ENCODE results near the gene PLD1. TPM values are rescaled to one million over a fixed set of nuclear protein-coding genes. Genes with fewer than 3 reads are reported as not detected.
A peak's percentile ranks its signal among the peaks of the same experiment; 100 is the strongest.

The PLD1 gene
- total RNA-seq, 1 donor from 2014 or later = 25.4 TPM

DNA sequence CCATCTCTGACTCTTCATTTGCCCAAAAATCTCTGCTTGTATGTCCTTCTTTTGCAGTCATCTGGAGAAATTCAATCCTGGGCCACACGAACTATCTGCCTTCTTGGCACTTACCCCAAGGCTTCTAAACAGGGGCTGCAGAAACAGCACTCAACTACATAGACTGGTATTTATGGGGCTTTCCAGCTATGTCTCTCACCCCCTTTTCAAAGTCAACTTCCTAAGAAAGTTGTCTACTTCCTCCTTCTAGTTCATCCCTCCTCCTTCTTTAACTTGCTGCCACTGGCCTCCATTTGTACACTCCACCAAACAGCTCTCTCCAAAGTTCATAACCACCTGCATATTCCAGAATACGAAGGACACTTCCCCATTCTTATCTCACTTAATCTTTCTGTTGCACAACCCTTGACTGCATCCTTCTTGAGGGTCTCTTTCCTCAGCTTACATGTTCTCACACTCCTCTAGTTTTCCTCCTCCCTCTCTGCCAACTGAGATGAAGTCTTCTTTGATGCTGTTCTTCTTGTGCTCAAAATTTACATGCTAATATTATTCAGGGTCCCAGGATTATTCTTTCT lies 55.2 kb downstream of the PLD1 start:
- no peak overlapping the region for H3K27ac ChIP-seq
- no peaks in the 10 kb centered on the region for H3K9me3 ChIP-seq
- no peaks in the 10 kb centered on the region for H3K27me3 ChIP-seq
- ATAC-seq (peak; percentile 27), DNase-seq (no peak)
- H3K4me1 ChIP-seq = no peaks in the 10 kb centered on the region
- TF ChIP-seq, protein P1, sequence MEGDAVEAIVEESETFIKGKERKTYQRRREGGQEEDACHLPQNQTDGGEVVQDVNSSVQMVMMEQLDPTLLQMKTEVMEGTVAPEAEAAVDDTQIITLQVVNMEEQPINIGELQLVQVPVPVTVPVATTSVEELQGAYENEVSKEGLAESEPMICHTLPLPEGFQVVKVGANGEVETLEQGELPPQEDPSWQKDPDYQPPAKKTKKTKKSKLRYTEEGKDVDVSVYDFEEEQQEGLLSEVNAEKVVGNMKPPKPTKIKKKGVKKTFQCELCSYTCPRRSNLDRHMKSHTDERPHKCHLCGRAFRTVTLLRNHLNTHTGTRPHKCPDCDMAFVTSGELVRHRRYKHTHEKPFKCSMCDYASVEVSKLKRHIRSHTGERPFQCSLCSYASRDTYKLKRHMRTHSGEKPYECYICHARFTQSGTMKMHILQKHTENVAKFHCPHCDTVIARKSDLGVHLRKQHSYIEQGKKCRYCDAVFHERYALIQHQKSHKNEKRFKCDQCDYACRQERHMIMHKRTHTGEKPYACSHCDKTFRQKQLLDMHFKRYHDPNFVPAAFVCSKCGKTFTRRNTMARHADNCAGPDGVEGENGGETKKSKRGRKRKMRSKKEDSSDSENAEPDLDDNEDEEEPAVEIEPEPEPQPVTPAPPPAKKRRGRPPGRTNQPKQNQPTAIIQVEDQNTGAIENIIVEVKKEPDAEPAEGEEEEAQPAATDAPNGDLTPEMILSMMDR (IDR thresholded peaks at IDR 0.05) = no peak
- no peaks in the 10 kb centered on the region for H3K36me3 ChIP-seq
- intact Hi-C loops (cut with DNase I) = no loop called here
- H3K4me3 ChIP-seq = no peak overlapping the region

DNA sequence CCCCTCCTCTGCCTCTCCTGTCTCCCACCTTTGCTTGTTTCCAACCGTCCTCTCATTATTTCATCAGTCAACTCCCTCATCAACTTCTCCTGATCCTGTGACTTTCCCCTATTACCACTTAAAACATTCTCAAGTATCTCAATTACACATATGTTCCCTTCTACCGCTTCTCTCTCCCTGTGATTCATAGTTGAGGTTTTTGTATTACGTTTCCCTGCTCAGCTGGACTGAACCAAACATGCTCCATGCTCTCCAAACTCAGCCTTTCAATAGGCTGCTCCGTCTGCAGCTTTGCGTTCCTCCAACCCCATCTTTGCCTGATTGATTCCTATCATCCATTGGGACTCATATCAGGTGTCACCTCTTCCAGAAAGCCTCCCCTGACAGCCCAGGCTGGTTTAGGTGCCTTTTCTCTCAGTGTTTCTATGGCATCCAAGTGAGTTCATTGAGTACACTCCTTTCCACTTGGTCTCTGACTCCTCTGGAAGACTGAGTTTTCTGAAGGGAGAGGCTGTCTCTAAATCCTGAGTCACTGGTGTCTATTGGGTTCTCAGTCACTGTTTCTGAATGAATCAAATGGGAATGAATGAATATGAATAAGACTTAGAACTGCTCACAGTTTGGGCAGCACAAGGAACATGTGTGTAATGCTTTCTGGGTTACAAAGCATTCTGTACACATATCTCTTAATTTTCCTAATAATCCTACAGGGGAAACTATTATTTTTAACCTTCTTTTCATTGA lies 56.4 kb downstream of the PLD1 start:
- Histone ChIP-seq H3K27ac (no peak overlapping the region), H3K27me3 (no peaks in the 10 kb centered on the region), H3K9me3 (no peaks in the 10 kb centered on the region), H3K36me3 (no peaks in the 10 kb centered on the region), H3K4me3 (no peak overlapping the region), H3K4me1 (peaks cover 3% of the 10 kb centered on the region)
- ATAC-seq = no peak
- no peak for DNase-seq
- TF ChIP-seq, protein P1 (IDR thresholded peaks at IDR 0.05) = no peak
- intact Hi-C loops (cut with DNase I) = no loop called here

DNA sequence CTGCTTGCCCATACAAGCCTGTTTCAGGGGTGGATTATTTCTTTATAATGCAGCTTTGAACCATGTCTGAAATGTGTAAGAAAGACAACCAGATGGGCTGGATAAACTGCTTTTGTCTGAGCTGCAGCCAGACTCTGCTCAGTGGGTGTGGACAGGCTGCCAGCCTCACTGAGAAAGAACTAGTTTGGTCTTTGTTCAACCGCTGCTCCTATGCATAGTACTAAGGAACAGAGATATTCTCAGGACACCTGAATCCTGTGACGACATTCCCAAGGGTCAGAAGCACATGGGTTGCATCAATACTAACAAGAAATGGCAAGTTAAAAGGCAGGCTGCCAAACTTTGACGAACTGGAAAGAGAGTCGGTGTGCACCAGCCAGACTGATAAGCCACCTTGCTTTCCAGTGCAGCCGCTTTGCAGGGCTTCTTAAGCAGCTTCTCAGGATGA lies 57.2 kb downstream of the PLD1 start:
- no peak for ATAC-seq
- Histone ChIP-seq H3K4me3 (no peak overlapping the region), H3K27ac (no peak overlapping the region)

DNA sequence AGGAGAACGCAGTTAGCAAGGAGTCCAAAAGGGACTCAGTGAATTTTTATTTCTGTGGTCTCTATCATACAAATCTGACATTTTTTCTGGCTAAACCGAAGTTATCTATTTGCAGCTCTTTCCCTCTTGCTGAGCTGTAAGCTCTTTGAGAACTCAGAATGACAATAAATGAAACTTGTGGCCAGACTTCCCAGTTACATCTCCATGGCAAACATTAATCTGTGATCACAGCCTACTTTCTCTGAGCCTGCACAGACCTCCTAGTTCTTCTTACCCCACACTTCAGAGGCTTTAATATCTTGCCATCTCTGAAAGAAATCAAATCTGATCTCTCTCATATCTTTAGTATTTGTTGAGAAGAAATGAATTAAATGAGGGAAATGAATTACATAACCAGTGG lies 58.0 kb downstream of the PLD1 start:
- no peak for DNase-seq

More for the DNA sequence above, 57.2 kb downstream of the PLD1 start:
- peaks cover 9% of the 10 kb centered on the region for H3K4me1 ChIP-seq
- TF ChIP-seq, protein P1 (IDR thresholded peaks at IDR 0.05) = no peak
- no peaks in the 10 kb centered on the region for H3K27me3 ChIP-seq
- no peak for DNase-seq
- intact Hi-C loops (cut with DNase I) = no loop called here
- no peaks in the 10 kb centered on the region for H3K36me3 ChIP-seq
- H3K9me3 ChIP-seq = no peaks in the 10 kb centered on the region

DNA sequence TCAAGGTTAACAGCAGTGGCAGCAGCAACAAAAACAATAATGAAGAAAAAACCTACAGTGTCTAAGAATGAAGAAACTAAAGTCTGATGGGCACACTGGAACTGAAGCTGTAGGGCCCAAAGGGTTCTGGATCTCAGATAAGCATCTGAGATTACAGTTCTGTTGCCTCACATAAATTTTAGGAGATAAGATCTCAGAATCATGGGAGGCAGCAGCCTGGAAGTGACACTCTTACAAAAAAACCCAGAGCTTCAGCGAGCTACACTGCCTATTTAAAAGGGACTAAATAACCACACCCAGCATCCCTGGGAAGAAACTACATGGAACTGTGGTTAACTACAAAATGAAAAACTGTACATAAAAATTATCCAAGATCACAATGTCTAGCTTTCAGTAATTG lies 61.2 kb downstream of the PLD1 start:
- ATAC-seq (no peak), DNase-seq (no peak)
- TF ChIP-seq, protein P1 (IDR thresholded peaks at IDR 0.05) = no peak
- Histone ChIP-seq H3K9me3 (no peaks in the 10 kb centered on the region), H3K27me3 (no peaks in the 10 kb centered on the region), H3K4me3 (no peak overlapping the region), H3K36me3 (no peaks in the 10 kb centered on the region), H3K4me1 (peaks cover 9% of the 10 kb centered on the region), H3K27ac (no peak overlapping the region)
- intact Hi-C loops (cut with DNase I) = no loop called here

More for the DNA sequence above, 58.0 kb downstream of the PLD1 start:
- intact Hi-C loops (cut with DNase I) = no loop called here
- TF ChIP-seq, protein P1 (IDR thresholded peaks at IDR 0.05) = no peak
- Histone ChIP-seq H3K36me3 (no peaks in the 10 kb centered on the region), H3K27me3 (no peaks in the 10 kb centered on the region), H3K4me1 (peaks cover 9% of the 10 kb centered on the region), H3K27ac (no peak overlapping the region), H3K9me3 (no peaks in the 10 kb centered on the region), H3K4me3 (no peak overlapping the region)
- no peak for ATAC-seq

Data from upper lobe of right lung (tissue), 1 donor.